ENCODE data around the gene ZBED1.

- TF ChIP-seq CTCF (conservative IDR thresholded peaks at IDR 0.05) (no peak), ZFX (IDR thresholded peaks at IDR 0.05) (no peak)
These were observed 25.6 kb upstream of the ZBED1 start for GRCh38 chrX:2526390-2526789.
